SKM-1 (cell line): ENCODE measurements around the gene RPS24.

Experiments
- DNase-seq: peaks from one replicate; lab custom pipeline; 2025; ENCODE audit not compliant: unreplicated experiment; lab: John Stamatoyannopoulos, UW

Gene RPS24

DNA sequence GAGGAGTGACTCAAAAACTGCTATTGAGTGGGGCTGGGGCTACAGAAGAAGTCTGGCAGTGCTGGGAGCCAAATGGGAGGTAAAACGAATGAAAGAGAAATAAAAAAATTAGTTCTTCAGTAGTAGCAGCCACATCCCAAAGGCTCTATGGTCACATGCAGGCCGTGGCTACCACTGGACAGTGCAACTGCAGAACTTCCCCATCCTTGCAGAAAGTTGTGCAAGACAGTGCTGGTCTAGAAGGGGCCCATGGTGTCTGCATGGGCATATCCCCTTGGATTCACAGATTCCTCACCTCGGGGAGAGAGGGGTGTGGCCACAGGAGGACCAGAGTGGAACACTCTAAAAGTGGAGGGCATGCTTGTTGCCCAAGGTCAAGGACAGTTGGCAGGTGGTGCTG lies 47.6 kb downstream of the RPS24 start:
- DNase-seq = no peak

DNA sequence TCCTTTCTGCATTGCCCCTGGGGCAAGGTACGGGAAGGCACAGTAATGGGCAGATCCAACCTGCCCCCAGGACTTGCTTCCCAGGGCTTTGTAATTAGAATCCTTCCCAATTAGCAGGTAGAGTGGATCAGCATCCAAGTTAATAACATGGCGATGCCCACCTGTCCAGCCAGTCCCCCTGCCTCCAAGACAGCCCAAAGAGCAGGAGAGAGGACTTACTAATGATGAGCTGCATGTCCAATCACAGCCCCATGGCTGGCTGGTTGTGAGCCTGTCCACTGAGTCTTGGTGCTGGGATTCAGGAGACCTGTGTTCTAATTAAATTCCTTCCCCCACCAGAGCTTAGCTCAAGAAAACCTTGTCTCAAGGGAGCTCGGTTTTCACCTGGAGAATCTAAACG lies 49.0 kb downstream of the RPS24 start:
- DNase-seq = no peak
